KBM-7 (cell line): ENCODE data around the gene ARSB.

Experiments
- DNase-seq: peaks from one replicate; pipeline ENCODE4 v3.0.0-alpha.2; 2015
- in situ Hi-C: fragments of 300-500 bp; cut with MboI; formaldehyde crosslinking; loops from 2 replicates; pipeline ENCODE4 v1.14.3; 2020; ENCODE audit warnings: low sequenced_read_pairs, low pct_unique_long_range_greater_than_20kb, mixed read lengths

ARSB gene

GRCh38 chr5:78799266-78800017 is 185.7 kb downstream of the ARSB start:
- DNase-seq, result no peak
- in situ Hi-C loops, result no loop called here

- no peak for DNase-seq
- in situ Hi-C loops, result no loop called here
Observed at GRCh38 chr5:78798673-78799029, 186.5 kb downstream of the ARSB start.

- DNase-seq, result no peak
- in situ Hi-C loops, result no loop called here
Observed at GRCh38 chr5:78797936-78798672, 187.0 kb downstream of the ARSB start.

- in situ Hi-C loops, result no loop called here
- no peak for DNase-seq
Observed at GRCh38 chr5:78795757-78796156, 189.4 kb downstream of the ARSB start.

- in situ Hi-C loops, result no loop called here
- DNase-seq, result no peak
Observed at GRCh38 chr5:78794693-78795215, 190.4 kb downstream of the ARSB start.

- no peak for DNase-seq
- in situ Hi-C loops, result no loop called here
Observed at GRCh38 chr5:78793907-78794662, 191.0 kb downstream of the ARSB start.

GRCh38 chr5:78792345-78793055 is 192.6 kb downstream of the ARSB start:
- in situ Hi-C loops, result no loop called here
- DNase-seq, result peak; percentile 20

GRCh38 chr5:78791501-78792100 is 193.5 kb downstream of the ARSB start:
- in situ Hi-C loops, result no loop called here
- no peak for DNase-seq

GRCh38 chr5:78787783-78788182 is 197.3 kb downstream of the ARSB start:
- in situ Hi-C loops, result no loop called here
- DNase-seq, result no peak

GRCh38 chr5:78785454-78785853 is 199.7 kb downstream of the ARSB start:
- DNase-seq, result no peak
- in situ Hi-C loops, result no loop called here

GRCh38 chr5:78783434-78784130 is 201.5 kb downstream of the ARSB start:
- no peak for DNase-seq
- in situ Hi-C loops, result no loop called here

GRCh38 chr5:78782728-78783127 is 202.4 kb downstream of the ARSB start:
- no peak for DNase-seq
- in situ Hi-C loops, result no loop called here

GRCh38 chr5:78781611-78782286 is 203.4 kb downstream of the ARSB start:
- no peak for DNase-seq
- in situ Hi-C loops, result no loop called here

- in situ Hi-C loops, result no loop called here
- DNase-seq, result no peak
Observed at GRCh38 chr5:78779771-78780616, 205.1 kb downstream of the ARSB start.

GRCh38 chr5:78779262-78779661 is 205.8 kb downstream of the ARSB start:
- no peak for DNase-seq
- in situ Hi-C loops, result no loop called here

GRCh38 chr5:78778538-78778937 is 206.6 kb downstream of the ARSB start:
- in situ Hi-C loops, result no loop called here
- DNase-seq, result no peak

GRCh38 chr5:78777901-78778300 is 207.2 kb downstream of the ARSB start:
- in situ Hi-C loops, result no loop called here

More at GRCh38 chr5:78777901-78778300, 207.2 kb downstream of the ARSB start:
- DNase-seq, result no peak
